Measurements from ENCODE around the gene TXNRD2.
"Not testable (repeated sequence)": the region's sequence is repeated elsewhere in the genome, so short reads cannot be mapped to it uniquely, and the experiment has no call there.

TXNRD2 gene

GRCh38 chr22:19928207-19928606 lies 13.4 kb downstream of the TXNRD2 start:
- H3K4me1 ChIP-seq (ENCODE audit: control insufficient read depth, insufficient read depth, low read length), result peaks cover 4% of the 10 kb centered on the region
- H3K27me3 ChIP-seq (ENCODE audit: control insufficient read depth in 1 of 2, insufficient read depth in 2 of 2, low read length in 2 of 2), result no peaks in the 10 kb centered on the region
- peaks cover 0 to 4% of the 10 kb centered on the region in 2 donors for H3K36me3 ChIP-seq (ENCODE audit: control insufficient read depth in 2 of 2, insufficient read depth in 2 of 2, low read length in 2 of 2)
- H3K4me3 ChIP-seq (ENCODE audit: low read length in 2 of 2), result no peak overlapping the region
- no peak overlapping the region for H3K27ac ChIP-seq (ENCODE audit: low read length)
- no peaks in the 10 kb centered on the region for H3K9me3 ChIP-seq (ENCODE audit: control insufficient read depth in 2 of 2, low read length in 2 of 2)
- no peak overlapping the region for H3K9ac ChIP-seq (ENCODE audit: low read length in 2 of 2)

- no peak overlapping the region for H3K27ac ChIP-seq (ENCODE audit: low read length)
- H3K27me3 ChIP-seq (ENCODE audit: control insufficient read depth in 1 of 2, insufficient read depth in 2 of 2, low read length in 2 of 2), result no peaks in the 10 kb centered on the region
These were observed 13.9 kb downstream of the TXNRD2 start for GRCh38 chr22:19927696-19928095.

GRCh38 chr22:19926028-19926427 lies 15.6 kb downstream of the TXNRD2 start:
- H3K36me3 ChIP-seq (ENCODE audit: control insufficient read depth in 2 of 2, insufficient read depth in 2 of 2, low read length in 2 of 2); H3K4me3 ChIP-seq (ENCODE audit: low read length in 2 of 2); H3K27ac ChIP-seq (ENCODE audit: low read length); H3K4me1 ChIP-seq (ENCODE audit: control insufficient read depth, insufficient read depth, low read length); H3K9me3 ChIP-seq (ENCODE audit: control insufficient read depth in 2 of 2, low read length in 2 of 2); H3K9ac ChIP-seq (ENCODE audit: low read length in 2 of 2); H3K27me3 ChIP-seq (ENCODE audit: control insufficient read depth in 1 of 2, insufficient read depth in 2 of 2, low read length in 2 of 2): not testable (repeated sequence)

More at GRCh38 chr22:19927696-19928095, 13.9 kb downstream of the TXNRD2 start:
- Histone ChIP-seq H3K36me3 (ENCODE audit: control insufficient read depth in 2 of 2, insufficient read depth in 2 of 2, low read length in 2 of 2) (peaks cover 0 to 4% of the 10 kb centered on the region in 2 donors), H3K9ac (ENCODE audit: low read length in 2 of 2) (no peak overlapping the region), H3K9me3 (ENCODE audit: control insufficient read depth in 2 of 2, low read length in 2 of 2) (no peaks in the 10 kb centered on the region), H3K4me1 (ENCODE audit: control insufficient read depth, insufficient read depth, low read length) (no peaks in the 10 kb centered on the region), H3K4me3 (ENCODE audit: low read length in 2 of 2) (no peak overlapping the region)

- Histone ChIP-seq H3K4me3 (ENCODE audit: low read length in 2 of 2) (no peak overlapping the region), H3K4me1 (ENCODE audit: control insufficient read depth, insufficient read depth, low read length) (no peaks in the 10 kb centered on the region), H3K36me3 (ENCODE audit: control insufficient read depth in 2 of 2, insufficient read depth in 2 of 2, low read length in 2 of 2) (no peaks in the 10 kb centered on the region), H3K9ac (ENCODE audit: low read length in 2 of 2) (no peak overlapping the region), H3K9me3 (ENCODE audit: control insufficient read depth in 2 of 2, low read length in 2 of 2) (no peaks in the 10 kb centered on the region), H3K27me3 (ENCODE audit: control insufficient read depth in 1 of 2, insufficient read depth in 2 of 2, low read length in 2 of 2) (no peaks in the 10 kb centered on the region), H3K27ac (ENCODE audit: low read length) (no peak overlapping the region)
These were observed 17.6 kb downstream of the TXNRD2 start for GRCh38 chr22:19923914-19924513.

GRCh38 chr22:19921544-19922081 lies 20.0 kb downstream of the TXNRD2 start:
- no peaks in the 10 kb centered on the region for H3K9me3 ChIP-seq (ENCODE audit: control insufficient read depth in 2 of 2, low read length in 2 of 2)
- H3K27me3 ChIP-seq (ENCODE audit: control insufficient read depth in 1 of 2, insufficient read depth in 2 of 2, low read length in 2 of 2), result no peaks in the 10 kb centered on the region
- peaks cover 17 to 20% of the 10 kb centered on the region in 2 donors for H3K36me3 ChIP-seq (ENCODE audit: control insufficient read depth in 2 of 2, insufficient read depth in 2 of 2, low read length in 2 of 2)
- no peak overlapping the region for H3K27ac ChIP-seq (ENCODE audit: low read length)
- H3K4me1 ChIP-seq (ENCODE audit: control insufficient read depth, insufficient read depth, low read length), result no peaks in the 10 kb centered on the region
- H3K9ac ChIP-seq (ENCODE audit: low read length in 2 of 2), result no peak overlapping the region
- H3K4me3 ChIP-seq (ENCODE audit: low read length in 2 of 2), result no peak overlapping the region

GRCh38 chr22:19919701-19920363 lies 21.8 kb downstream of the TXNRD2 start:
- Histone ChIP-seq H3K36me3 (ENCODE audit: control insufficient read depth in 2 of 2, insufficient read depth in 2 of 2, low read length in 2 of 2) (peaks cover 29 to 33% of the 10 kb centered on the region in 2 donors), H3K27me3 (ENCODE audit: control insufficient read depth in 1 of 2, insufficient read depth in 2 of 2, low read length in 2 of 2) (no peaks in the 10 kb centered on the region), H3K27ac (ENCODE audit: low read length) (no peak overlapping the region)

GRCh38 chr22:19918332-19919106 lies 23.1 kb downstream of the TXNRD2 start:
- H3K4me1 ChIP-seq (ENCODE audit: control insufficient read depth, insufficient read depth, low read length), result no peaks in the 10 kb centered on the region
- no peak overlapping the region for H3K27ac ChIP-seq (ENCODE audit: low read length)
- no peaks in the 10 kb centered on the region for H3K27me3 ChIP-seq (ENCODE audit: control insufficient read depth in 1 of 2, insufficient read depth in 2 of 2, low read length in 2 of 2)
- no peaks in the 10 kb centered on the region for H3K9me3 ChIP-seq (ENCODE audit: control insufficient read depth in 2 of 2, low read length in 2 of 2)
- peaks cover 42 to 43% of the 10 kb centered on the region in 2 donors for H3K36me3 ChIP-seq (ENCODE audit: control insufficient read depth in 2 of 2, insufficient read depth in 2 of 2, low read length in 2 of 2)
- H3K4me3 ChIP-seq (ENCODE audit: low read length in 2 of 2), result no peak overlapping the region
- H3K9ac ChIP-seq (ENCODE audit: low read length in 2 of 2), result no peak overlapping the region

More at GRCh38 chr22:19919701-19920363, 21.8 kb downstream of the TXNRD2 start:
- no peak overlapping the region for H3K4me3 ChIP-seq (ENCODE audit: low read length in 2 of 2)
- no peaks in the 10 kb centered on the region for H3K9me3 ChIP-seq (ENCODE audit: control insufficient read depth in 2 of 2, low read length in 2 of 2)
- no peaks in the 10 kb centered on the region for H3K4me1 ChIP-seq (ENCODE audit: control insufficient read depth, insufficient read depth, low read length)
- H3K9ac ChIP-seq (ENCODE audit: low read length in 2 of 2), result no peak overlapping the region

- Histone ChIP-seq H3K9me3 (ENCODE audit: control insufficient read depth in 2 of 2, low read length in 2 of 2) (no peaks in the 10 kb centered on the region), H3K27ac (ENCODE audit: low read length) (no peak overlapping the region), H3K9ac (ENCODE audit: low read length in 2 of 2) (no peak overlapping the region), H3K4me3 (ENCODE audit: low read length in 2 of 2) (no peak overlapping the region), H3K27me3 (ENCODE audit: control insufficient read depth in 1 of 2, insufficient read depth in 2 of 2, low read length in 2 of 2) (no peaks in the 10 kb centered on the region), H3K4me1 (ENCODE audit: control insufficient read depth, insufficient read depth, low read length) (no peaks in the 10 kb centered on the region), H3K36me3 (ENCODE audit: control insufficient read depth in 2 of 2, insufficient read depth in 2 of 2, low read length in 2 of 2) (peaks cover 47 to 48% of the 10 kb centered on the region in 2 donors)
These were observed 24.1 kb downstream of the TXNRD2 start for GRCh38 chr22:19917389-19918138.

GRCh38 chr22:19916941-19917340 lies 24.7 kb downstream of the TXNRD2 start:
- Histone ChIP-seq H3K4me1 (ENCODE audit: control insufficient read depth, insufficient read depth, low read length) (no peaks in the 10 kb centered on the region), H3K27me3 (ENCODE audit: control insufficient read depth in 1 of 2, insufficient read depth in 2 of 2, low read length in 2 of 2) (no peaks in the 10 kb centered on the region), H3K9me3 (ENCODE audit: control insufficient read depth in 2 of 2, low read length in 2 of 2) (no peaks in the 10 kb centered on the region), H3K9ac (ENCODE audit: low read length in 2 of 2) (no peak overlapping the region), H3K36me3 (ENCODE audit: control insufficient read depth in 2 of 2, insufficient read depth in 2 of 2, low read length in 2 of 2) (peaks cover 48 to 49% of the 10 kb centered on the region in 2 donors), H3K27ac (ENCODE audit: low read length) (no peak overlapping the region), H3K4me3 (ENCODE audit: low read length in 2 of 2) (no peak overlapping the region)

- Histone ChIP-seq H3K4me1 (ENCODE audit: control insufficient read depth, insufficient read depth, low read length) (no peaks in the 10 kb centered on the region), H3K4me3 (ENCODE audit: low read length in 2 of 2) (no peak overlapping the region), H3K36me3 (ENCODE audit: control insufficient read depth in 2 of 2, insufficient read depth in 2 of 2, low read length in 2 of 2) (peaks cover 48 to 54% of the 10 kb centered on the region in 2 donors), H3K9ac (ENCODE audit: low read length in 2 of 2) (no peak overlapping the region), H3K27me3 (ENCODE audit: control insufficient read depth in 1 of 2, insufficient read depth in 2 of 2, low read length in 2 of 2) (no peaks in the 10 kb centered on the region), H3K9me3 (ENCODE audit: control insufficient read depth in 2 of 2, low read length in 2 of 2) (no peaks in the 10 kb centered on the region), H3K27ac (ENCODE audit: low read length) (no peak overlapping the region)
These were observed 25.6 kb downstream of the TXNRD2 start for GRCh38 chr22:19916006-19916405.
